Renal cortex interstitium (tissue), 11 donors: ENCODE results near the gene DHRS13. TPM values are rescaled to one million over a fixed set of nuclear protein-coding genes. Genes with fewer than 3 reads are reported as not detected.
"Not testable (repeated sequence)": the region's sequence is repeated elsewhere in the genome, so short reads cannot be mapped to it uniquely, and the experiment has no call there.

ENCODE experiments used
- DNase-seq, 11 donors: peaks; one replicate each; pipeline ENCODE4 v3.0.0-alpha.2; 2013; ENCODE audit warnings: low read depth in 9 of 11, low spot score in 4 of 11; ENCODE audit errors: extremely low read depth in 1 of 11
- polyA plus RNA-seq, 3 donors: library from polyadenylated mRNA; unstranded; fragments of 120-200 nt; gene quantifications; one replicate each; pipeline ENCODE4 v1.2.1, GENCODE V29; 2013; ENCODE audit not compliant: insufficient read length in 3 of 3

DHRS13 gene
- polyA plus RNA-seq, 3 donors = 9.7 to 17.9 (median 17.6) TPM

DNA sequence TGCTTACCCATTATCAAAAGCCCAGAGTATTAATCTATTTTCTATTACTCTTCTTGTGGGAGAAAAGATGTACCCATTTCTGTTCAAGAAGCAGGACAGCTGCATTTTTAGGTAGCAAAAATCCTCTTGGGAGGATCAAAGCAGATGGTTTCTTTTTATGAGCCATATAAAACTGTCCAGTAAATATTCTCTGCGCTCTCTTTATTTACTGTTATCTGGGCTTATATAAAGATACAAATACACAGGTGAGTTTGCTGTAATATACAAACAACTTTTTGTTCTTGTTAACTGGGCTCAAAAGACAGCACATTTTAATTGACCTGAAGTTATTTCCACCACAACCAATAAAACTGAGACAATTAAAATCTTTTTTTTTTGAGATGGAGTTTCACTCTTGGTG is 38.4 kb upstream of the DHRS13 start:
- DNase-seq = no peak

DNA sequence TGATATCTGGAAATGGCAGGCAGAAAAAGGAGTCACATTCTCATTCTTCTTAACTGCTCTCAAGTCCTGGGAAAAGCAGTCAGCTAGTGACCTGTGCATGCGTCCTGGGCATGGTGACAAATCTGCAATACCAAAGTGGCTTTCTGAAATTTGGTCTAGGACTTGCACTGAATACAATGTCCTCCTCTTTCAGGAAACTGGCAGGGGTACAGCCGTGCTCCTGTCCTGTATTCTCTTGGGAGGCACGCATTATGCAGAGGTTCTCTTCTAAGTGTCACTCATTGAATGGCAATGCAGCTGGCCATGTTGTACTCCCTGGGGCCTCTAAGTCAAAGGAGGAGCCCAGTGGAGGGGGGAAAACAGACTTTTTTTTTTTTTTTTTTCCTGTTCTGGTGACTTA is 37.8 kb upstream of the DHRS13 start:
- DNase-seq = no peak

DNA sequence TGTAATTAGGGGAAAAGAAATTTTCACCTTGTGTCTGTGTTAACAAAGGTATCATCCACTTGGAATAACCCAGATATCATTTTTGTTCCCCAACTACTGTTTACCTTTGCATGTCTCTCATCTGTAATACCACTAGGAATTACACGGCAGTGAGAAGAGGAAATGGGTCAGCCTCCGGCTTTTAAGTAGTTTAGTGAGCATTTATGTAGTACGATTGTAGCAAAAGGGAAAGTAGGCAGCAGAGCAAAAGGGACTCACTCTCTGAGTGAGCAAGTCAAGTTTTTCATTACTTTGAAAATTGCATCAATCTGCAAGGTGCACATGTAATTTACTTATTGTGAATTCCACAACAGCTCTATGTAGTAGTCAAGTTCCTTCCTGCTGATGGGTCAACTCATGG is 37.3 kb upstream of the DHRS13 start:
- no peak for DNase-seq

DNA sequence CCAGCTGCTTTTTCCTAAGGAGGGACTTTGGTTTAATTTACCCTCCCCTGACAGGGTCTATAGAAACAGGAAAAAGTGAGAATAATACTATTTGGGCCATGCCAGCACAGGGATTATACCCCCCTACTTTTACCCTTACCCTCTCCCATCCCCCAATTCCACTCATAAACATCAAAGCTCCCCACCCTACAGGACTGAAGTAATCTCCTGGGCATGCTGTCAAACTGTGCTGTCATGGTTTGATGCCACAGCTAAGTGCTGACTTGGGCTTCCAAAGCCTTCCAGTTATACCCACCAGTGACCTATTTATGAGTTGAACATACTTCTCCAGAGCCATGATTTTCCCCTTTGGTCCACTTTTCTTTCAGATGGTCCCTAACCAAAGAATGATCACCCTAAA is 35.7 kb upstream of the DHRS13 start:
- no peak for DNase-seq

DNA sequence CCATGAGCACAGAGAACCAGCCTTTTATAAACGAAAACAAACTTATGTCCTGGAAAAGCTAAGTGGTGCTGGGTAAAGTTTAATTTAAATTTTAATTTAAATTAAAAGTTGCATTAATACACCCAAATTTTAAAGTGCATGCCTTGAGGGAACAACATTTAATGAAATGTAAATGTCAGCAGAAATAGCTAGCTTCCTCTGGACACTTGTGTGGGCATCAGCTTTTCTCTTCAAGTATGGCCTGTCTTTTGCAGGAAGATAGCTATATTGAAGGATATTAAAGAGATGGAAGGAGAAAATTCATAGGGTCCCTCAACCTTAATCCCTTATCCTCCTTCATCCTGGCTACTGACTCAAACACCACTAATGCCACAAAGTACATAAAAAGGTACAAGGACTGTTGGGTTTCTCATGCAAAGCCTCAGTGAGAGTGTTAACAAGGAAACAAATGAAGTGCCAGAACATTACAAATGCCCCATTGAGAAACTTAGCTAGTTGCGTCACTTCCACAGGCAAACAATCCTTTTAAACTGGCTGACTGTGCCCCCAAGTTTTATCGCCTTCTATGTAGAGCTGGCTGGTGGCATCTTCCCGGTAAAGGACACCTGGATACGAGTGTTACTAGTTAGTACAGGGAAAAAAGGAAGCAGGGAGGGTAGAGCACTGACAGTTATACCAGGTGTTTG is 34.3 kb upstream of the DHRS13 start:
- no peak for DNase-seq

DNA sequence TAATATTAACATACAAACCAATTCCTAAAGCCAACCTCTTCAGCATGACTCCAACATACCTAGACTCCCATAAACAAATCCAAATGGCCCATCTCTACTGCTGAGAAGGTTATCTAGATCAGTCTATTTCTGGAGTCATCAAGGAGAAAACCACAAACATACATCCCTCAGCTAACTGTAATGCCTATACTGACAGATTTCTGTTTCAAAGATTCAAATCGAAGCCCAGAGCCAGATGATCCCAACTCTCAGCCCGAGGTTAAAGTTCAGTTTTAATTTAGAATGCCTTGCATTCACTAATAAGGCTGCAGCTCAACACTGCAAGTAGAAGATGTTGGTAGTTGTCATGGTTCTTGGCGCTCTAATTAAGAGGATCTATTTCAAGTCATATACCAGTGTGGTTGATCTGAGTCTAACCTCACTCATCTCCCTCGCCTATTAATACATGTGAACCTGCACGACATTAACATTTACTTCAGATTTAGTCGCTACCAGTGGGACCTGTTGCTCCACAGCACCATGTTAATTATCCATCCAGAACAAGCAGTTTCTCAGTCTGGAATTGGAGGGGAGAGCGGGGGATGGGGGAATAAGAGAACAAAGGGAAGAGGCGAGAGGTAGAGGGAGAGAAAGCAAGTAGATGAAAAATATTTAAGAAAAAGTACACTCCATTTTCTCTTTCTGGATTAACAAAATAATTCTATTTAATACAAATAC is 33.0 kb upstream of the DHRS13 start:
- DNase-seq = no peak

DNA sequence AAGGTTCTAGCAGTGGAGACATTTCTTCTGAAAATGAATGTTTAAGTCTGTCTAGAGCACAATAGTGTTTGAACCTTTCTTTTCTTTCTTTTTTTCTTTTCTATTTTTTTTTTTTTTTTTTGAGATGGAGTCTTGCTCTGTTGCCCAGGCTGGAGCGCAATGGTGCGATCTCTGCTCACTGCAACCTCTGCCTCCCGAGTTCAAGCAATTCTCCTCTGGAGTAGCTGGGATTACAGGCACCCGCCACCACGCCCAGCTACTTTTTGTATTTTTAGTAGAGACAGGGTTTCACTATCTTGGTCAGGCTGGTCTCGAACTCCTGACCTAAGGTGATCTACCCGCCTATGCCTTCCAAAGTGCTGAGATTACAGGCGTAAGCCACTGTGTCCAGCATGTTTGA is 31.6 kb upstream of the DHRS13 start:
- DNase-seq = not testable (repeated sequence)

DNA sequence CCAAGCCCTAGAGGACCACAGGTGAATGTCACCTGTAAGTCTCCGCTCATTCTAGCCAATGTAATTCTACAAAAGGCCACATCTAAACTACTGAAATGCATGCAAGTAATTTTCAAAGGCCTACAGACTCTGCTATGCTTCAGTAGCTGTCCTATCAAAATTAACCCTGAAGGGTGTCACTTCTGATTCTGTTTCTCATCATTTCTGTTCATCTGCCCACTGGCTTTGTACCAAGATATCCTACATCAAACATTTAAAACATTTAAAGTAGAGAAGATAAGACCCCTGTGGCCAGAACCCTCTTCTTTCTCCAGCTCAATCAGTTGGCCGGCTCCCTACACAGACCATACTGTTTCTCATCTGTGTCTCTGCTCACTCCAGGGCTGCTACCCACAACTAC is 26.9 kb upstream of the DHRS13 start:
- DNase-seq = no peak

DNA sequence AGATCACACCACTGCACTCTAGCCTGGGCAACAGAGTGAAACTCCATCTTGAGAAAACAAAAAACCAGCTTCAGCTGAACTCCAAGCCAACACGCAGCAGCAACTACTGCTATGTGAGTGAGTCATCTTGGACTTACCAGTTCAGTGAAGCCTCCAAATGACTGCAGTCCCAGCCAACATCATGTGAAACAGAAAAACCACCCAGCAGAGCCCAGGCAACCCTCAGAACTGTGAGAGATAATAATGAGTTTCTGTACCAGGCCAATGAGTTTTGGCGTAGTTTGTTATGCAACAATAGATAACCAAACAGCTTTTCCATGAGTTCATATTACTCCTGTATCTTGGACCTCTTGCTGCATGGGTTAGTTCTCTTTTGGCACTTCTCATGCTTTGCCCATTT is 25.2 kb upstream of the DHRS13 start:
- DNase-seq = no peak

DNA sequence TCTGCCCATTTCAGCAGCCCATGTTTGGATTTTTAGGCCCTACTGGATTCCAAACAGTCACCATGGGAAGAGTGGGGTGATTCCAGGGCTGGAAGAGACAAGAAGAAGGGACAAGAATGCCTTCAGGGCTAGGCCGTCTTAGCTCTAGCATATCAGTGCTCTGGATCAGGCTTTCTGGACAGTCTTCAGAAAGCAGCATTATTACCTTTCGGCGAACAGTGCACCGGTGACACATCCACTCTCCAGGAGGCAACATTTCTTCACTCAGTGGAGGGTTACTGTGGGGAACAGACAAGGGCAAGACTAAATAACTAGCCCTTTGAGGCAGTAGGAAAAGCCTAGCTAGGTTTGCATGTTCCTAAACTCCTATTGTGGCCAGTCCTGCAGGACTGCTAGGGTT is 23.9 kb upstream of the DHRS13 start:
- DNase-seq = no peak

DNA sequence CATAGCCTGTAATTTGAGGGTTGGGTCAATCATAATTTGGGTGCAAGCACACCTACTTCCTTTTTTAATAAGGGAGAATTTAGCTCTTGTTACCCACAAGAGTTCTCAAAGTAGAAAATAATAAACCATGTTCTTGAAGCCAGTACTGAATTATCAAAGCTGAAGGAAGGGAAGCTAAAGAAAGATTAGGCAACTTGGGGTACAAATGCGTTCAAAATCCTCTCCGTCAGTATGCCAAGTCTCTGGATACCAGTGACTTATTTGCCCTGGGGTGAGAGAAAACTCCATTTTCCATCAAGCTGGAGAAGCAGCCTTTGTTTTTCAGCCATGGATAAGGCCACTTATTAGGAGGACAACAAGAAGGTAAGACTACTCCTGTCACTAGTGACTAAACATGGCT is 23.5 kb upstream of the DHRS13 start:
- DNase-seq = no peak

DNA sequence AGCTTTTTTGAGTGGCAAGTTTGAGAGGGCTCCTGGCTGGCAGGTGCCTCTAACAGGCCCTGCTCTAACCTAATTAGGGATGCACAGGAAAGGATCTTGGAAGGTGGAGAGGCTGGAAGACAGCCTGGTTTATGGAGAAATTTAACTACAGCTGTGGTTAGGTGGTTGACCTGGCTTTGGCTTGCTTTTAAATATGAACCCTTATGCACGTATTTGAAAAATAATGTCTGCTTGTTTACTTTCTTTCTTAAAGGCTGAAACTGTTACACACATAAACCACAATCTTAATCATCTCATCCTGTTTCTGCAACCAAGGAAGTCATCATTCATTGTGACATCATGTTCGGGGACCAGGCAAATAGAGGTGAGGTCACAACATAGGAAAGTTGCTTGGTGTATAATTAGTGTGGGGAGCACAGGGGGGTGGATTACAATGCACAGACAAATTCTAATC is 23.1 kb upstream of the DHRS13 start:
- no peak for DNase-seq

DNA sequence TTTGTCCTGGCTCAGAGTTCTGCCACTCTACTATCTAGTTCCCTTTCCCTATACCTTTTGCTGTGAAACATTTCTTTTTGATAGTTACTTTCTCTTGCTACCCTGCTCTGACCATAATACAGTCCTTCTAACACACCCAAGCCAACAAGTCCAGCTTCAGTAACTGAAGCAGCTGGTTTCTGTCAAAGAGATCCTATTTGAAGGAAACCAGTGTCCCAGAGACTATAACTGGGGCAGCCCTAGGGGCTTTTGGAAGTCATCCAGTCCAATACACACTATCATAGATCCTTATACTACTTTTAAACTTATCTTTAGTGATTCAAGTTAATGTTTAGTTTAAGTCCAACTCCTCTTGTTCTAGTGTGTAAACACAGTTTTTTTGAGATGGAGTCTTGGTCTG is 17.3 kb upstream of the DHRS13 start:
- no peak for DNase-seq

DNA sequence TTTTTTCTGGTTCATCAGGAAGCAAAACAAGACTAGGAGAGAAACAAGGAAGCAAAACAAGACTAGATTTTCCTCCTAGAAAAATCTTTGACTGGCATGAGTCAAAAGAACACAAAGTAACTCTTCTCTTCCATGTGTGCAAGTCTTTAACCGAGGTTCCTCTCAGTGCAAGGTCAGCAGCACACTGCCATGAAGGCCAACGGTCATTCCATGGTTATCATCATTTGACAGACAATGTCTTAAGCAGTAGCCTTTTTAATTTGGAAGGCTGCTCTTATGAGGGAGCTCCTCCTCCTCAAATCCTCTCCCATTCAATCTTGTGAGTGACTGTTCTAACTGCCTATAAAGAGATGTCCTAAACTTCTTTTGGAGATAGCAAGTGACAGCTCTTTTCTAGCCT is 15.4 kb upstream of the DHRS13 start:
- DNase-seq = no peak

DNA sequence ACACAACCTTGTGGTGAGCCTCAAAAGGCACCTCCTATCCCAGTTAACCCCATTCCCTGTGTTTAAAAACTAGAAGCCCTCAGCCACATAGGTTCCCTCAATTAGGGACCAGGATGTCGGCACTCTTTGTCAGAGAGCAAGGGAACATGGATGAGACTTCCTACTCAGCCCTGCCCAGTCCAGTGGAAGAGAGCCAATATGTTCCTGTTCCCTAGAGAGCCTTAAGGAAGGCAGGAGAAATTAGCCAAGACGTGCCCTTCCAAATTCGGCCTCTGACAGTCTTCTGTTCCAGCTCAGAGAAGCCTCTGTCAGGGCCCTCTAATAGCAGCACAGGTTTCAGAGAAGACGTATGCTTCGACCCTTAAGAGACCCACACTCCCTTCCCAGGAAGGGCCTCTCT is 14.6 kb upstream of the DHRS13 start:
- no peak for DNase-seq

DNA sequence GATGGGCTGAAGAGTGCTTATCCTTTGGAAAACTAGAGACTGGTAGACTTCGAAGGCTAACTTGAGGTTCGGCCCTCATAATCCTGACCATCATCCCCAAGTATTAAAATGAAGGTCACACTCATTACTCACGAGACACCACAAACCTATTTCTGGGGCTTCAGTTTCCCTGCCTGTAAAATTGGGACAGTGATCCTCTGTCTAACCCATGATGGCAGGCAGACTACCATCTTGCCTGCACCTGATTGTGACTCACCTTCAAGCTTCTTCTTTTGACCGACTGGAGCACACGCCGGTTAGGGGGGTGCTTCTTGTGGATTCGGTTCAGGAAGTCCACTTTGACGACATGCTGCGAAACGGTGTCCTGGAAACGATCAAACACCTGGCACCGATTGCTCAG is 14.2 kb upstream of the DHRS13 start:
- no peak for DNase-seq

DNA sequence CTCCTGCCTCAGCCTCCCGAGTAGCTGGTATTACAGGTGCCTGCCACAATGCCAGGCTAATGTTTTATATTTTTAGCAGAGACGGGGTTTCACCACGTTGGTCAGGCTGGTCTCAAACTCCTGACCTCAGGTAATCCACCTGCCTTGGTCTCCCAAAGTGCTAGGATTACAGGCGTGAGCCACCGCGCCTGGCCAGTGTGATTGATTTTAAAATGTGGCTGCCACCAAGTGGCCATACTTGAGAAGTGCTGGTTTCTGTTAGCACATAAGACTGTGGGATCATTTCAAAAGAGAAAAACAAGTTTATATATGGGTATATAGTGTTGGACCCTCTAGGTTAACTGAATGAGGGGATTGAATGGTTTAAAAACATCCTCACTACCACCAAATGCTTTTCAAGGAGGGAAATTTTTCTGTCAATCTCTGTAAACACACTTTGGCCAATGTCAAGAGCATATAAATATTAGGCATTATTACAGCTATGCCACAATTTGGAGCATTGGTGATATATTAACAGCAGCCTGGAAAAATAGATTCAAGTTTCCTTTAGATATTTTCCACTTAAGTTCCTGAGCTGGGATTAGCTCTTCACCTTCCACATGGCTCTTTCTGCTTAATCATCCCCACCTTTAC is 13.5 kb upstream of the DHRS13 start:
- peak in 2 of 11 donors; percentile 12 to 27 for DNase-seq

DNA sequence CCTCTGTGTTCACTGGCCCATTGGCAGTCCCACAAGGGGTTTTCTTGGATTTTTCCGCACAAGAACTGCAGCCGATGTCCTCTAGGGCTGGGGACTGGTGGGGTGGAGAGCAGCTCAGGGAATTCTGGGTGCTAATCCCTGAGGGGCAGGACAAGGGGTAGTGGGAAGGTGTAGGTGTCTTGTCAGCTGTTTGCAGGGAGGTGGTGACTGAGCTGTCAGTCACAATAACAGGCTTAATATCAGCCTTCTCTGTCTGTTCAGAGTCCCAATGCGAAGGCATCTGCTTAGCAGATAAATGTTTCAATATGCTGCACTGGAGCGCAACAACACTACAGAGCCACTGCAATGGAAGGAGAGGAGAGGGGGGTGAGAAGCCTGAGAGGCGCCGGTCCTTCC is 10.1 kb upstream of the DHRS13 start:
- no peak for DNase-seq

DNA sequence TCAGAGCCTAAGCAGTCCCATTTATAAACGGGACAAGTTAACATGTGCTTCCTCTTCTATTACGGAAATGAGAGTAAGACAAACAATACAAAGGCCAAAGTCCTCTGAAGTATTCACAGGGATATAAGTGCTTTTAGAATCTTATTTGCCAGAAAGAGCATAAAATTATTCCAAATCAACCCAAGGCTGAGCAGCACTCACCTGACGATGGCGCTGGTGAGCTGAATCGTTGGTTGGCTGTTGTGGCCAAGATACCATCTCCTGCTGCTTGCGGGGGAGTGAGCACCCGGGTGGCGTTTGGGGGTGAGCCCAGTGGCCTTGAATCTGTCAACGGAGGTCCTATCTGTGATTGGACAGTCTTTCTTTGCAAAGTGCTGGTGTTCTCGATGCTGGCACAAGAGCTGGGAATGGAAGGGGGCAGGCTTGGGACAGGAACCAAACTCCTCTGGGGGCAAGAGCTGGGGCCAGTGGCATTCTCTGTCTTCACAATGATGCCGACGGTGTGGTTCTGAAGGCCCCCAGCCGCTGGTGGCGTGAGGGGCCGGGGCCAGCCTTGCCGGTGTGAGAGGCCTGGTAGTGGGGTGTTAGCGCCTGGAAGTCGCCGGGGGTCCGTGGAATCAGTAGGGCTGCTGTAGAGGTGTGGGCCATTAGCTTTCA is 9.5 kb upstream of the DHRS13 start:
- no peak for DNase-seq

DNA sequence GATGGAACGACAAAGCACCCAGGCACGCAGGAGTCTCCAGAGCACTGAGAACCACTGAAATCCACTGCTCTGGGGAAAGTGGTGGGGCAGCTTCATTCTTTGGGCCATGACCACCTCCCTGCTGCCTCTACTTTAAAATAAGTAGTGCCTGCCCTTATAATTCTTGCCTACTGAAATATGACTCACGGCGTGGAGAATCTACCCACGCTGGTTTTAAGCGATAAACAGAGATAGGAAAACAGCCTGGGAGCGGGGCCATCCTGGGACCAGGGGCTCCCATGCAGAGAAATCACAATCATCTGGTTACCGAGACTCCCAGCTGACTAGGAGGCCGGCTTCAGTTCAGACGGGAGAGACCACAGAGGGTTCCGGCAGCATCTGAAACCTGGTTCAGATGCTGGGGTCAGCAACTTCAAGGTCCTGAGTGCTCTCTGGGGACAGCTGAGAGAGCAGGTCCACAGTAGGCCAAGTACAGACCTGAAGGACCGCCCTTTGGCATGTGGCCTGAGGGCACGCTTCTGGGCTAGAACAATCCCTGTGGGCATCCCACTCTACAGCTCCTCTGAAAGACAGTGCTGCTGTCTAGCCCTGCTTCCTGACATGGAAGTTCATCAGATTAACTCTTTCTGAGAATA is 8.6 kb upstream of the DHRS13 start:
- no peak for DNase-seq
